Uterus (tissue), 2 donors: Measurements from ENCODE around the gene CTR9.

Experiments
- CTCF ChIP-seq, 4 experiments: fragments of 200-600 bp in 2 of 4; fragments of 450-650 bp in 2 of 4; sonication (generic) in 2 of 4; IDR thresholded peaks; one replicate each; pipeline ENCODE4 v1.5.1; 2016 to 2019; ENCODE audit warnings: antibody characterized with exemption in 4 of 4, mild to moderate bottlenecking in 2 of 4, moderate library complexity in 1 of 4
- POLR2A ChIP-seq, 2 donors: fragments of 450-650 bp; IDR thresholded peaks; one replicate each; pipeline ENCODE4 v1.6.1; 2016; ENCODE audit warnings: antibody characterized with exemption in 2 of 2, mild to moderate bottlenecking in 1 of 2, moderate library complexity in 1 of 2

- TF ChIP-seq POLR2A (IDR thresholded peaks at IDR 0.05) = no peak
- TF ChIP-seq CTCF (IDR thresholded peaks at IDR 0.05) = no peak
These were observed 31.4 kb upstream of the CTR9 start for GRCh38 chr11:10719616-10720015.
